KMS-11 (cell line): Measurements from ENCODE around the gene CLINT1.
A peak's percentile ranks its signal among the peaks of the same experiment; 100 is the strongest.

ENCODE experiments used
- H2AFZ ChIP-seq: fragments of 200-600 bp; sonication (generic); 2 replicates; pipeline ENCODE4 v1.6.1; 2016; ENCODE audit warnings: antibody characterized with exemption, mixed run types, low read depth
- H3K27ac ChIP-seq: fragments of 200-600 bp; sonication (generic); 2 replicates; pipeline ENCODE4 v1.6.1; 2016; ENCODE audit warnings: mild to moderate bottlenecking, mixed run types
- H3K27me3 ChIP-seq: fragments of 200-600 bp; sonication (generic); 2 replicates; pipeline ENCODE4 v1.6.1; 2017; ENCODE audit warnings: mild to moderate bottlenecking, low read depth, mixed run types, moderate library complexity; ENCODE audit not compliant: insufficient read depth
- H3K36me3 ChIP-seq: fragments of 200-600 bp; sonication (generic); 2 replicates; pipeline ENCODE4 v1.6.1; 2017; ENCODE audit warnings: mild to moderate bottlenecking, mixed run types; ENCODE audit not compliant: insufficient read depth
- H3K4me1 ChIP-seq: fragments of 200-600 bp; sonication (generic); 2 replicates; pipeline ENCODE4 v1.6.1; 2016; ENCODE audit warnings: mild to moderate bottlenecking, low read depth, mixed run types; ENCODE audit not compliant: poor library complexity, severe bottlenecking
- H3K4me2 ChIP-seq: fragments of 200-600 bp; sonication (generic); 2 replicates; pipeline ENCODE4 v1.7.0; 2016; ENCODE audit warnings: mild to moderate bottlenecking, mixed run types
- H3K4me3 ChIP-seq: fragments of 200-600 bp; sonication (generic); IDR thresholded peaks from 2 replicates; pipeline ENCODE4 v1.6.1; 2017; ENCODE audit warnings: low read depth, low read length, mixed read lengths; ENCODE audit not compliant: insufficient read depth
- H3K79me2 ChIP-seq: fragments of 200-600 bp; sonication (generic); 2 replicates; pipeline ENCODE4 v1.6.1; 2016; ENCODE audit warnings: low read depth, mixed run types; ENCODE audit not compliant: insufficient read depth
- H3K9ac ChIP-seq: fragments of 200-600 bp; sonication (generic); 2 replicates; pipeline ENCODE4 v1.6.1; 2016; ENCODE audit warnings: mild to moderate bottlenecking, mixed run types
- H4K20me1 ChIP-seq: fragments of 200-600 bp; sonication (generic); 2 replicates; pipeline ENCODE4 v1.6.1; 2016; ENCODE audit warnings: mild to moderate bottlenecking, mixed run types; ENCODE audit not compliant: insufficient read depth
- TF ChIP-seq, protein P1 (sequence below): fragments of 200-600 bp; sonication (generic); conservative IDR thresholded peaks from 2 replicates; pipeline ENCODE4 v1.6.1; 2017; ENCODE audit warnings: low read depth, mild to moderate bottlenecking, antibody characterized with exemption, low read length, moderate library complexity, mixed read lengths

The CLINT1 gene

GRCh38 chr5:157817387-157817702 is 41.6 kb downstream of the CLINT1 start:
- no peak overlapping the region for H3K4me3 ChIP-seq
- TF ChIP-seq, protein P1, sequence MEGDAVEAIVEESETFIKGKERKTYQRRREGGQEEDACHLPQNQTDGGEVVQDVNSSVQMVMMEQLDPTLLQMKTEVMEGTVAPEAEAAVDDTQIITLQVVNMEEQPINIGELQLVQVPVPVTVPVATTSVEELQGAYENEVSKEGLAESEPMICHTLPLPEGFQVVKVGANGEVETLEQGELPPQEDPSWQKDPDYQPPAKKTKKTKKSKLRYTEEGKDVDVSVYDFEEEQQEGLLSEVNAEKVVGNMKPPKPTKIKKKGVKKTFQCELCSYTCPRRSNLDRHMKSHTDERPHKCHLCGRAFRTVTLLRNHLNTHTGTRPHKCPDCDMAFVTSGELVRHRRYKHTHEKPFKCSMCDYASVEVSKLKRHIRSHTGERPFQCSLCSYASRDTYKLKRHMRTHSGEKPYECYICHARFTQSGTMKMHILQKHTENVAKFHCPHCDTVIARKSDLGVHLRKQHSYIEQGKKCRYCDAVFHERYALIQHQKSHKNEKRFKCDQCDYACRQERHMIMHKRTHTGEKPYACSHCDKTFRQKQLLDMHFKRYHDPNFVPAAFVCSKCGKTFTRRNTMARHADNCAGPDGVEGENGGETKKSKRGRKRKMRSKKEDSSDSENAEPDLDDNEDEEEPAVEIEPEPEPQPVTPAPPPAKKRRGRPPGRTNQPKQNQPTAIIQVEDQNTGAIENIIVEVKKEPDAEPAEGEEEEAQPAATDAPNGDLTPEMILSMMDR, result no peak
- H3K27me3 ChIP-seq, result no peaks in the 10 kb centered on the region
- no peak overlapping the region for H3K9ac ChIP-seq
- no peaks in the 10 kb centered on the region for H3K36me3 ChIP-seq
- no peaks in the 10 kb centered on the region for H4K20me1 ChIP-seq
- H3K27ac ChIP-seq, result no peak overlapping the region
- H3K4me1 ChIP-seq, result peaks cover 46% of the 10 kb centered on the region
- H2AFZ ChIP-seq, result no peak overlapping the region
- H3K4me2 ChIP-seq, result no peak overlapping the region
- peaks cover 51% of the 10 kb centered on the region for H3K79me2 ChIP-seq

- Histone ChIP-seq H4K20me1 (no peaks in the 10 kb centered on the region), H3K79me2 (peaks cover 45% of the 10 kb centered on the region), H3K4me3 (no peak overlapping the region), H3K36me3 (no peaks in the 10 kb centered on the region), H2AFZ (no peak overlapping the region), H3K27me3 (no peaks in the 10 kb centered on the region), H3K27ac (no peak overlapping the region), H3K4me1 (peaks cover 43% of the 10 kb centered on the region), H3K4me2 (no peak overlapping the region), H3K9ac (no peak overlapping the region)
- TF ChIP-seq, protein P1, result peak; percentile 60
These were observed 42.1 kb downstream of the CLINT1 start for GRCh38 chr5:157816682-157817386.

- no peak overlapping the region for H2AFZ ChIP-seq
- H3K9ac ChIP-seq, result no peak overlapping the region
- no peak overlapping the region for H3K27ac ChIP-seq
- peaks cover 5% of the 10 kb centered on the region for H3K4me1 ChIP-seq
- H3K4me2 ChIP-seq, result no peak overlapping the region
- no peaks in the 10 kb centered on the region for H3K36me3 ChIP-seq
- 0 out of 2 replicates have a peak, but pooled peaks cover 1% of the 10 kb centered on the region for H3K79me2 ChIP-seq
- TF ChIP-seq, protein P1, result no peak
- H3K4me3 ChIP-seq, result no peak overlapping the region
- no peaks in the 10 kb centered on the region for H3K27me3 ChIP-seq
- no peaks in the 10 kb centered on the region for H4K20me1 ChIP-seq
These were observed 46.9 kb downstream of the CLINT1 start for GRCh38 chr5:157812086-157812485.

GRCh38 chr5:157808043-157808442 is 50.9 kb downstream of the CLINT1 start:
- no peaks in the 10 kb centered on the region for H3K27me3 ChIP-seq
- peaks cover 4% of the 10 kb centered on the region; the same call in 1 of the 2 replicates for H3K36me3 ChIP-seq
- H2AFZ ChIP-seq, result no peak overlapping the region
- H3K4me2 ChIP-seq, result no peak overlapping the region
- H3K9ac ChIP-seq, result no peak overlapping the region
- H3K27ac ChIP-seq, result no peak overlapping the region
- no peaks in the 10 kb centered on the region for H3K4me1 ChIP-seq
- no peaks in the 10 kb centered on the region for H4K20me1 ChIP-seq
- no peaks in the 10 kb centered on the region for H3K79me2 ChIP-seq
- H3K4me3 ChIP-seq, result no peak overlapping the region
- TF ChIP-seq, protein P1, result no peak
